Measurements from ENCODE around the gene ELAPOR1.

DNA sequence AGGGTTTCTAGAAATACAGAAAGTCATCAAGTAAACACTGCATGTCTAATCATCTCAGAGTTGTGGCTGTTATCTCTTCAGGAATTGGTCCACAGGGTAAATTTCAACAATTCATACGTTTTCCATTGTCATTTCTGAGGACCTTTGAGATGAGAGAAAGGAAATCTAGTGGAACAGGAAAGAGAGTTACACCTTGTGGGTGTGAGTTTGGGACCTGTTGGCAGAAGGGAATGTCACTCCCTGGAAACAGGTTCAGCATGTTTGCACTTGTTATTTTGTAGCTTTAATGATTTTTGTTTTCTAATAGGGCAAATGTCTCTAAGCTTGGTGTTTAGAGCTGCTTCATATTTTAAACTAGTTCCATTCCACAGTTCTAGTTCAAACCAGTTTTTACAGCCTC is 17.8 kb upstream of the ELAPOR1 start:
- TF ChIP-seq, protein P1, sequence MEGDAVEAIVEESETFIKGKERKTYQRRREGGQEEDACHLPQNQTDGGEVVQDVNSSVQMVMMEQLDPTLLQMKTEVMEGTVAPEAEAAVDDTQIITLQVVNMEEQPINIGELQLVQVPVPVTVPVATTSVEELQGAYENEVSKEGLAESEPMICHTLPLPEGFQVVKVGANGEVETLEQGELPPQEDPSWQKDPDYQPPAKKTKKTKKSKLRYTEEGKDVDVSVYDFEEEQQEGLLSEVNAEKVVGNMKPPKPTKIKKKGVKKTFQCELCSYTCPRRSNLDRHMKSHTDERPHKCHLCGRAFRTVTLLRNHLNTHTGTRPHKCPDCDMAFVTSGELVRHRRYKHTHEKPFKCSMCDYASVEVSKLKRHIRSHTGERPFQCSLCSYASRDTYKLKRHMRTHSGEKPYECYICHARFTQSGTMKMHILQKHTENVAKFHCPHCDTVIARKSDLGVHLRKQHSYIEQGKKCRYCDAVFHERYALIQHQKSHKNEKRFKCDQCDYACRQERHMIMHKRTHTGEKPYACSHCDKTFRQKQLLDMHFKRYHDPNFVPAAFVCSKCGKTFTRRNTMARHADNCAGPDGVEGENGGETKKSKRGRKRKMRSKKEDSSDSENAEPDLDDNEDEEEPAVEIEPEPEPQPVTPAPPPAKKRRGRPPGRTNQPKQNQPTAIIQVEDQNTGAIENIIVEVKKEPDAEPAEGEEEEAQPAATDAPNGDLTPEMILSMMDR (IDR thresholded peaks at IDR 0.05; ENCODE audit: low read length) = no peak
- no peak for TF ChIP-seq EZH2 (optimal IDR thresholded peaks at IDR 0.05; ENCODE audit: low read depth, low read length)
